Caco-2 (cell line): Measurements from ENCODE around the gene KIAA2012. TPM values are rescaled to one million over a fixed set of nuclear protein-coding genes. Genes with fewer than 3 reads are reported as not detected.
"Not testable (repeated sequence)": the region's sequence is repeated elsewhere in the genome, so short reads cannot be mapped to it uniquely, and the experiment has no call there.

ENCODE experiments used
- BruUV-seq: library from RNA; stranded (reverse); fragments of 400-500 nt; replicated peaks from 2 replicates; lab custom pipeline; 2021; lab: Mats Ljungman, UMichigan
- CTCF ChIA-PET: fragments of 300-600 bp; sonication (Branson Sonifier 250); formaldehyde crosslinking; loops from one replicate; lab custom pipeline; 2022; ENCODE audit warnings: antibody characterized with exemption; lab: Charles Lee
- POLR2A ChIA-PET: fragments of 300-600 bp; sonication (Branson Sonifier 250); formaldehyde crosslinking; loops from one replicate; lab custom pipeline; 2022; ENCODE audit warnings: antibody characterized with exemption; lab: Charles Lee
- DNase-seq, 2 experiments: peaks; one replicate each; pipeline versions ENCODE4 v3.0.0 to v3.0.0-alpha.2; 2020 to 2022
- H3K27me3 ChIP-seq: replicated peaks from 2 replicates; pipeline ENCODE4 v1.6.0; 2011; ENCODE audit warnings: low read length; ENCODE audit not compliant: control insufficient read depth, insufficient read depth
- H3K36me3 ChIP-seq: 2 replicates; pipeline ENCODE4 v1.5.1; 2011; ENCODE audit warnings: low read length; ENCODE audit not compliant: control insufficient read depth, insufficient read depth
- H3K4me1 ChIP-seq: fragments of 250-450 bp; sonication (Bioruptor Pico); 2 replicates; pipeline ENCODE4 v1.5.1; 2020; ENCODE audit warnings: mild to moderate bottlenecking
- H3K4me3 ChIP-seq: 2 replicates; pipeline ENCODE4 v1.5.1; 2011; ENCODE audit warnings: low read depth, mild to moderate bottlenecking, control low read depth, low read length
- H3K9me3 ChIP-seq: fragments of 250-450 bp; sonication (Bioruptor Pico); 2 replicates; pipeline ENCODE4 v1.5.1; 2020; ENCODE audit warnings: mild to moderate bottlenecking, moderate library complexity
- H3K27ac Mint-ChIP-seq: one replicate; pipeline ENCODE4 v1.8.0; 2022; ENCODE audit warnings: mixed read lengths; ENCODE audit not compliant: unreplicated experiment
- H3K27me3 Mint-ChIP-seq: one replicate; pipeline ENCODE4 v1.8.0; 2022; ENCODE audit warnings: mixed read lengths; ENCODE audit not compliant: insufficient read depth, unreplicated experiment
- H3K36me3 Mint-ChIP-seq: one replicate; pipeline ENCODE4 v1.8.0; 2022; ENCODE audit warnings: mild to moderate bottlenecking, mixed read lengths; ENCODE audit not compliant: insufficient read depth, unreplicated experiment
- H3K4me1 Mint-ChIP-seq: one replicate; pipeline ENCODE4 v1.8.0; 2022; ENCODE audit warnings: low read depth, mixed read lengths; ENCODE audit not compliant: unreplicated experiment
- H3K4me3 Mint-ChIP-seq: one replicate; pipeline ENCODE4 v1.8.0; 2022; ENCODE audit warnings: mild to moderate bottlenecking, moderate library complexity, mixed read lengths; ENCODE audit not compliant: unreplicated experiment
- H3K9me3 Mint-ChIP-seq: one replicate; pipeline ENCODE4 v1.8.0; 2022; ENCODE audit warnings: mixed read lengths; ENCODE audit not compliant: unreplicated experiment
- intact Hi-C: fragments of 100-400 bp; cut with micrococcal nuclease; formaldehyde crosslinking; loops from one replicate; pipeline ENCODE4 v1.10.0; 2022; ENCODE audit not compliant: unreplicated experiment
- total RNA-seq: library from RNA; stranded (reverse); gene quantifications from 2 replicates; pipeline ENCODE4 v1.2.3, GENCODE V29; 2022
- TF ChIP-seq, protein P1 (sequence below), 2 experiments: fragments of 200-600 bp in 1 of 2; IDR thresholded peaks; 1 replicate in 1 of 2; 2 replicates in 1 of 2; pipeline versions ENCODE4 v1.5.1 to v1.8.0; 2011 to 2022; ENCODE audit warnings: antibody characterized with exemption in 1 of 2, control low read depth in 1 of 2, inconsistent platforms in 1 of 2, low read depth in 1 of 2, low read length in 1 of 2, mild to moderate bottlenecking in 1 of 2, moderate library complexity in 1 of 2; ENCODE audit not compliant: insufficient read depth in 1 of 2, severe bottlenecking in 1 of 2, unreplicated experiment in 1 of 2

The KIAA2012 gene
- total RNA-seq, 1 experiment from 2014 or later = 0.27 TPM

DNA sequence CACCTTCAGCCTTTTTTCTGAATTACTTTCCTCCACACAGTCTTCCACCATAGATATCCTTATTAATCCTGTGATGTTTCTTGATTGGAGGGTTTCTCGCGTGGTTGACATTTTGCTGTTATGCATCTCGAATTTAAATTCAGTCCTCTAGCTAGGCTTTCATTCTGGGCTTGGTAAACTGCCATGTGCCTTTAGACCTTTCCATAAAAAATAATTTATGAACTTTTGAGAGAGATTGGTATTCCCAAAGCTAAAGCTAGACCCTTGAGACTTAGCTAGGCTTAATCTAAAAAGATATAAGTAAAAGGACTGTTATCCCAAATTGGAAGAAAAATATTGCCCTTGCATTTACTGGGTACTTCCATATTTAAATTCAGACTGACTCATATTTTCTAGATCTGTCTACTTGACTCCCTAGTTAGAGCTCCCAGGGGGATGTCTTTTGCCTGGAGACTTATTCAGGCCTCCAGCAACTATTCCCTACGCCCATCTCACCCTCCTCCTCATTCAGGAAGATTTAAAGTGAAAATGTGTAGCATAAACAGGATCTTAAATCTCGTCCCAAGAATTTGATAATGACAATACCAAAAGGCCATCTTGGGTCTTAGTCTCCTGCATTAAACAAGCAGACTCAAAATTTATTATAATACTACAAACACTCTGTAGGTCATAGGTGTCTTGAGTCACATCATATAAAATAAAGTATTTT, 60.3 kb downstream of the KIAA2012 start:
- Histone ChIP-seq H3K9me3 (no peaks in the 10 kb centered on the region), H3K36me3 (no peaks in the 10 kb centered on the region), H3K4me1 (peaks cover 36% of the 10 kb centered on the region), H3K27me3 (no peaks in the 10 kb centered on the region), H3K4me3 (no peak overlapping the region)
- no peak overlapping the region for H3K4me3 Mint-ChIP-seq
- DNase-seq = no peak
- no peaks in the 10 kb centered on the region for H3K36me3 Mint-ChIP-seq
- peaks cover 17% of the 10 kb centered on the region for H3K4me1 Mint-ChIP-seq
- ChIA-PET CTCF (no interaction called here), POLR2A (no interaction called here)
- BruUV-seq = no TSS peak
- intact Hi-C loops = no loop called here
- no peaks in the 10 kb centered on the region for H3K27me3 Mint-ChIP-seq
- no peaks in the 10 kb centered on the region for H3K9me3 Mint-ChIP-seq
- peak overlapping the region; percentile 95 for H3K27ac Mint-ChIP-seq
- TF ChIP-seq, protein P1, sequence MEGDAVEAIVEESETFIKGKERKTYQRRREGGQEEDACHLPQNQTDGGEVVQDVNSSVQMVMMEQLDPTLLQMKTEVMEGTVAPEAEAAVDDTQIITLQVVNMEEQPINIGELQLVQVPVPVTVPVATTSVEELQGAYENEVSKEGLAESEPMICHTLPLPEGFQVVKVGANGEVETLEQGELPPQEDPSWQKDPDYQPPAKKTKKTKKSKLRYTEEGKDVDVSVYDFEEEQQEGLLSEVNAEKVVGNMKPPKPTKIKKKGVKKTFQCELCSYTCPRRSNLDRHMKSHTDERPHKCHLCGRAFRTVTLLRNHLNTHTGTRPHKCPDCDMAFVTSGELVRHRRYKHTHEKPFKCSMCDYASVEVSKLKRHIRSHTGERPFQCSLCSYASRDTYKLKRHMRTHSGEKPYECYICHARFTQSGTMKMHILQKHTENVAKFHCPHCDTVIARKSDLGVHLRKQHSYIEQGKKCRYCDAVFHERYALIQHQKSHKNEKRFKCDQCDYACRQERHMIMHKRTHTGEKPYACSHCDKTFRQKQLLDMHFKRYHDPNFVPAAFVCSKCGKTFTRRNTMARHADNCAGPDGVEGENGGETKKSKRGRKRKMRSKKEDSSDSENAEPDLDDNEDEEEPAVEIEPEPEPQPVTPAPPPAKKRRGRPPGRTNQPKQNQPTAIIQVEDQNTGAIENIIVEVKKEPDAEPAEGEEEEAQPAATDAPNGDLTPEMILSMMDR (IDR thresholded peaks at IDR 0.05; ENCODE audit: insufficient read depth in 1 of 2, low read depth in 1 of 2, low read length in 1 of 2, severe bottlenecking in 1 of 2, unreplicated experiment in 1 of 2) = no peak

DNA sequence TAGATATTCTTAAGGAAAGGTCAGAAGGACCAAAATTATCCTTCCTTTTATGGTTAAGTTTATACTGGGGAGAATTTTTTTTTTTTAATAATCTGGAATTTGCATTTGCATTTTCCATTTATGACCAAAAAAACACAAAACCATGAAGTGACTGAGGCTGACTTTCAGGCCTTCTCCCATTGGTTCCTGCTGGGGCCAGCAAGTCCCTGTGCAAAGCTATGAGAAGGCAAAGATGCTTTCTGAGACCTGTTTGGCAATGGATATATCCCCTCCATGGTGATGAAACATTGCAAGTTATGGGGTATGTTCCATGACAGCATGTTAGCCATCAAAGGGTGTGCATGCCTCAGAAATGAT, 60.8 kb downstream of the KIAA2012 start:
- DNase-seq = no peak
- H3K27me3 Mint-ChIP-seq = no peaks in the 10 kb centered on the region
- H3K4me3 Mint-ChIP-seq = no peak overlapping the region
- CTCF ChIA-PET = no interaction called here
- BruUV-seq = no TSS peak
- no peaks in the 10 kb centered on the region for H3K36me3 ChIP-seq
- peaks cover 17% of the 10 kb centered on the region for H3K4me1 Mint-ChIP-seq
- no peaks in the 10 kb centered on the region for H3K9me3 ChIP-seq
- TF ChIP-seq, protein P1 (IDR thresholded peaks at IDR 0.05; ENCODE audit: insufficient read depth in 1 of 2, low read depth in 1 of 2, low read length in 1 of 2, severe bottlenecking in 1 of 2, unreplicated experiment in 1 of 2) = no peak
- POLR2A ChIA-PET = no interaction called here
- peak overlapping the region; percentile 95 for H3K27ac Mint-ChIP-seq
- H3K4me1 ChIP-seq = peaks cover 36% of the 10 kb centered on the region
- intact Hi-C loops = loop anchor here (2.0 kb wide), 2 partner anchors 21 to 101 kb away; partner anchors contain the start of gene FZD7
- no peaks in the 10 kb centered on the region for H3K36me3 Mint-ChIP-seq
- H3K27me3 ChIP-seq = no peaks in the 10 kb centered on the region
- no peaks in the 10 kb centered on the region for H3K9me3 Mint-ChIP-seq
- no peak overlapping the region for H3K4me3 ChIP-seq

DNA sequence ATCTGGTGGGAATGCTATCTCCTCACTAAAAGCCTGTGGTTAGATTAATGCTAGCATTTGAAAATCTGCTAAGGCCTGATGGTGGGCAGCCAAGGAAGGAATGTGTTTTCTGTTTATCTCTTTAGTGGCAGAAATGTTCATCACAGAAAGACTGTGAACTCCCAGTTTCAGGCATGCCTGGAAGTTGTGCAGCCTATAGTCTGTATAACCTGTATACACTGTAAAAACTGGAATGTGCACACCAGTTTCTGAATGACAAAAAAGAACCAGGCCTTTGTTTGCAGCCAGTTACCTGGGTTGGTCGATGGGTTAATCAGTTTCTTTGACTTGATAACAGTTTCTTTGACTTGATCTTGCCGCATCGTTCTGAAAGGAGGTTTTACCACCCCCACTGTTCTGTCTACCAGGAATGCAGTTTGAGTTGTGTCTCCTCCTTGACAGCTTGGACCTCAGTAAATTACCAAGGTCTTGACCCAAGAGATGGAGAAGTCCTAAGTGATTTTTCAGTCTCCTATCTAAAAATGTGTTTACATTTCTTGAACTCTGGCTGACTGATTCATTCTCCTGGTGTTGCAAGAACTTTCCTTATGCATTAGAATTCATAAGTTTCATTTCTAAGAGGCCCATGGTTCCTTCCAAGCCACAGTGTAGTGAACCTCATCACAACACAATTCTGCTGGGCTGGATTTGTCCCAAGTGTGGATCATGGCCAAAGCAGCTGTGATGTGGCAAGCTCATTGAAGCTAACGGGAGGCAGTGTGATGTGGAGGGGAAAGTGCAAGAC, 62.2 kb downstream of the KIAA2012 start:
- TF ChIP-seq, protein P1 (IDR thresholded peaks at IDR 0.05; ENCODE audit: insufficient read depth in 1 of 2, low read depth in 1 of 2, low read length in 1 of 2, severe bottlenecking in 1 of 2, unreplicated experiment in 1 of 2) = peak in 1 of 2 experiments; percentile 18
- BruUV-seq = no TSS peak
- intact Hi-C loops = loop anchor here (1.0 to 2.0 kb wide), 6 partner anchors 22 to 269 kb away; partner anchors contain the start of gene FZD7
- Histone ChIP-seq H3K4me3 (no peak overlapping the region), H3K4me1 (peaks cover 36% of the 10 kb centered on the region), H3K9me3 (no peaks in the 10 kb centered on the region), H3K27me3 (no peaks in the 10 kb centered on the region), H3K36me3 (no peaks in the 10 kb centered on the region)
- ChIA-PET CTCF (interaction anchor here (1.0 kb wide), 1 partner anchor 14 kb away, joined by 3 read pairs; no protein-coding TSS in a partner anchor), POLR2A (no interaction called here)
- peak; percentile 92 to 94 for DNase-seq
- peaks cover 24% of the 10 kb centered on the region for H3K4me1 Mint-ChIP-seq
- H3K9me3 Mint-ChIP-seq = no peaks in the 10 kb centered on the region
- peak overlapping the region; percentile 61 for H3K4me3 Mint-ChIP-seq
- peak overlapping the region; percentile 95 for H3K27ac Mint-ChIP-seq
- H3K36me3 Mint-ChIP-seq = no peaks in the 10 kb centered on the region
- H3K27me3 Mint-ChIP-seq = no peaks in the 10 kb centered on the region

DNA sequence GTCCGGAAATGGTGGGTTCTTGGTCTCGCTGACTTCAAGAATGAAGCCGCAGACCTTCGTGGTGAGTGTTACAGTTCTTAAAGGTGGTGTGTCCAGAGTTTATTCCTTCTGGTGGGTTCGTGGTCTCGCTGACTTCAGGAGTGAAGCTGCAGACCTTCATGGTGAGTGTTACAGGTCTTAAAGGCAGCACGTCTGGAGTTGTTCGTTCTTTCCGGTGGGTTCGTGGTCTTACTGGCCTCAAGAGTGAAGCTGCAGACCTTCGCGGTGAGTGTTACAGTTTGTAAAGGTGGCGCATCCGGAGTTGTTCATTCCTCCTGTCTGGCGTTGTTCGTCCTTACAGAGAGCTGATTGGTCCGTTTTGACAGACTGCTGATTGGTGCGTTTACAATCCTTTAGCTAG, 63.0 kb downstream of the KIAA2012 start:
- H3K9me3 ChIP-seq, H3K27me3 Mint-ChIP-seq, H3K36me3 ChIP-seq, BruUV-seq, DNase-seq, intact Hi-C loops, POLR2A ChIA-PET, H3K4me3 ChIP-seq, H3K36me3 Mint-ChIP-seq, H3K27me3 ChIP-seq, H3K9me3 Mint-ChIP-seq: not testable (repeated sequence)
- Mint-ChIP-seq H3K4me1 (peaks cover 30% of the 10 kb centered on the region), H3K4me3 (peak overlapping the region; percentile 61), H3K27ac (peak overlapping the region; percentile 95)
- peaks cover 39% of the 10 kb centered on the region for H3K4me1 ChIP-seq
- CTCF ChIA-PET = interaction anchor here (1.0 kb wide), 1 partner anchor 14 kb away, joined by 3 read pairs; no protein-coding TSS in a partner anchor
